ENCODE results near the gene CNTNAP1.
A peak's percentile ranks its signal among the peaks of the same experiment; 100 is the strongest.

CNTNAP1 gene

GRCh38 chr17:42697108-42697811, 14.9 kb downstream of the CNTNAP1 start:
- TF ChIP-seq CTCF (IDR thresholded peaks at IDR 0.05; ENCODE audit: unreplicated experiment in 3 of 3) = no peak
- H3K27me3 Mint-ChIP-seq (ENCODE audit: low read depth) = no peaks in the 10 kb centered on the region
- peaks cover 46% of the 10 kb centered on the region for H3K36me3 Mint-ChIP-seq (ENCODE audit: low read depth)
- no peaks in the 10 kb centered on the region for H3K9me3 Mint-ChIP-seq
- peaks cover 35% of the 10 kb centered on the region for H3K4me1 Mint-ChIP-seq
- H3K27ac Mint-ChIP-seq = peak overlapping the region in 2 of 3 experiments; percentile 32 to 89
- no peak overlapping the region for H3K4me3 Mint-ChIP-seq

- no peak for TF ChIP-seq CTCF (IDR thresholded peaks at IDR 0.05; ENCODE audit: unreplicated experiment in 3 of 3)
- H3K4me3 Mint-ChIP-seq = peak overlapping the region in 1 of 3 experiments; percentile 46
- peaks cover 47% of the 10 kb centered on the region for H3K36me3 Mint-ChIP-seq (ENCODE audit: low read depth)
- H3K27ac Mint-ChIP-seq = peak overlapping the region; percentile 77 to 92 (median 89)
- no peaks in the 10 kb centered on the region for H3K27me3 Mint-ChIP-seq (ENCODE audit: low read depth)
- peaks cover 35% of the 10 kb centered on the region for H3K4me1 Mint-ChIP-seq
- H3K9me3 Mint-ChIP-seq = no peaks in the 10 kb centered on the region
Observed at GRCh38 chr17:42698736-42699414, 16.5 kb downstream of the CNTNAP1 start.

- Mint-ChIP-seq H3K4me1 (peaks cover 35% of the 10 kb centered on the region), H3K27me3 (ENCODE audit: low read depth) (no peaks in the 10 kb centered on the region), H3K27ac (peak overlapping the region; percentile 77 to 92 (median 89)), H3K36me3 (ENCODE audit: low read depth) (peaks cover 50% of the 10 kb centered on the region), H3K4me3 (no peak overlapping the region), H3K9me3 (no peaks in the 10 kb centered on the region)
- TF ChIP-seq CTCF (IDR thresholded peaks at IDR 0.05; ENCODE audit: unreplicated experiment in 3 of 3) = no peak
Observed at GRCh38 chr17:42699415-42699740, 17.0 kb downstream of the CNTNAP1 start.

- no peak overlapping the region for H3K4me3 Mint-ChIP-seq
- peak overlapping the region; percentile 50 to 89 (median 52) for H3K27ac Mint-ChIP-seq
- H3K27me3 Mint-ChIP-seq (ENCODE audit: low read depth) = no peaks in the 10 kb centered on the region
- H3K9me3 Mint-ChIP-seq = no peaks in the 10 kb centered on the region
- TF ChIP-seq CTCF (IDR thresholded peaks at IDR 0.05; ENCODE audit: unreplicated experiment in 3 of 3) = no peak
- H3K36me3 Mint-ChIP-seq (ENCODE audit: low read depth) = peaks cover 49% of the 10 kb centered on the region
- peaks cover 35% of the 10 kb centered on the region for H3K4me1 Mint-ChIP-seq
Observed at GRCh38 chr17:42700586-42701289, 18.4 kb downstream of the CNTNAP1 start.

GRCh38 chr17:42702446-42702845, 20.1 kb downstream of the CNTNAP1 start:
- no peak overlapping the region for H3K27ac Mint-ChIP-seq
- no peak overlapping the region for H3K4me3 Mint-ChIP-seq
- H3K27me3 Mint-ChIP-seq (ENCODE audit: low read depth) = no peaks in the 10 kb centered on the region
- H3K4me1 Mint-ChIP-seq = peaks cover 35% of the 10 kb centered on the region
- no peak for TF ChIP-seq CTCF (IDR thresholded peaks at IDR 0.05; ENCODE audit: unreplicated experiment in 3 of 3)
- no peaks in the 10 kb centered on the region for H3K9me3 Mint-ChIP-seq
- peaks cover 51% of the 10 kb centered on the region for H3K36me3 Mint-ChIP-seq (ENCODE audit: low read depth)

Measured in nephron (organoid).